ENCODE results near the gene GARS1.

DNA sequence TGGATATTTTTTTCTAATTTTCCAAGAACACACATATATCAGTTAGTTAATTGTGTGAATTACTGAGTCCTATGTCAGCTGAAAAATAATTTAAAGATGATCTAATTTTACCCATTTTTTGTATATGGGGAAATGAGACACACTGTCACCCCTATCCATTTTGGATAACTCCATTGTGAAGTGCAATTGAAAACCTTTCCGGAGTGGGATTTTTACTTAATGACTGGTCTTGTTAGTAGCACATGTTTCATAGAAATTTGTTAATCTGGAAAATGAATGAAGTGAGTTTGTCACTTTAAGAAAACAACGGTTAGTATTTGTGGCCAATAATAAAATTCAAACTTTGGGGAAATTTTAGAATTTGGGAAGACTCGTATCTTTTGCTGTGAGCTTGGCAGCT is 2.0 kb downstream of the GARS1 start:
- TF ChIP-seq CTCF (IDR thresholded peaks at IDR 0.05) (no peak), POLR2AphosphoS5 (IDR thresholded peaks at IDR 0.05) (no peak), POLR2A (IDR thresholded peaks at IDR 0.05) (no peak), EP300 (IDR thresholded peaks at IDR 0.05) (no peak)

Measured in sigmoid colon (tissue), 4 donors.